MG63 (cell line): ENCODE measurements around the gene LYVE1. TPM values are rescaled to one million over a fixed set of nuclear protein-coding genes. Genes with fewer than 3 reads are reported as not detected.

Source experiments
- DNase-seq: peaks from one replicate; pipeline ENCODE4 v3.0.0-alpha.2; 2020
- H3K27me3 ChIP-seq: fragments of 250-450 bp; sonication (Bioruptor Pico); 2 replicates; pipeline ENCODE4 v1.5.1; 2020; ENCODE audit warnings: mild to moderate bottlenecking, moderate library complexity
- H3K36me3 ChIP-seq: fragments of 250-450 bp; sonication (Bioruptor Pico); 2 replicates; pipeline ENCODE4 v1.5.1; 2020; ENCODE audit warnings: mild to moderate bottlenecking, moderate library complexity
- H3K4me3 ChIP-seq: fragments of 250-450 bp; sonication (Bioruptor Pico); 2 replicates; pipeline ENCODE4 v1.5.1; 2020; ENCODE audit warnings: mild to moderate bottlenecking, moderate library complexity
- H3K9me3 ChIP-seq: fragments of 250-450 bp; sonication (Bioruptor Pico); 2 replicates; pipeline ENCODE4 v1.5.1; 2020; ENCODE audit warnings: mild to moderate bottlenecking, moderate library complexity
- total RNA-seq: library from RNA; depleted of rRNA; stranded (reverse); fragments of >200 nt; shearing (Covaris generic); gene quantifications from 2 replicates; pipeline ENCODE4 v1.2.3, GENCODE V29; 2014; ENCODE audit warnings: low replicate concordance; rRNA removed

LYVE1 gene
- total RNA-seq, 1 experiment from 2014 or later: not detected

GRCh38 chr11:10520562-10520961 is 47.9 kb downstream of the LYVE1 start:
- Histone ChIP-seq H3K27me3 (no peaks in the 10 kb centered on the region), H3K4me3 (no peak overlapping the region), H3K36me3 (peaks cover 20% of the 10 kb centered on the region), H3K9me3 (no peaks in the 10 kb centered on the region)
- DNase-seq: no peak

- no peaks in the 10 kb centered on the region for H3K9me3 ChIP-seq
- DNase-seq: no peak
- H3K27me3 ChIP-seq: no peaks in the 10 kb centered on the region
- peaks cover 18% of the 10 kb centered on the region for H3K36me3 ChIP-seq
- no peak overlapping the region for H3K4me3 ChIP-seq
Observed at GRCh38 chr11:10519630-10520029, 48.8 kb downstream of the LYVE1 start.

DNA sequence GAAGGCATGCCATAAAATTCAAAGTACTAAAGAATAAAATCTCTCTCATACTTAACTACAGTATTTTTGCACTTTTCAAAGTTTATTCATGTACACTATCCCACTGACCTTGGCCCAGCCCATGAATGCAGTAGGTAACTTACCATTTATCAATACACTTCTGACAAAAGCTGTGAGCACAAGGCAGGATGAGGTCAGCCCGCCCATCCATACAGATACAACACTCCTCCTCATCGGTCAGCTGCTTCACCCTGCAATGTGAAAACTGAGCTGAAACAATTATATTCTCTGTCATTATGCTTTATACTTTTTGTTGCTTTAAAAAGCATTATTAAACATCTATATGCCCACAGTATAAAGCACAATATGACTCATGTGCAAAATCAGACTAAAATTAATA is 49.6 kb downstream of the LYVE1 start:
- Histone ChIP-seq H3K27me3 (no peaks in the 10 kb centered on the region), H3K36me3 (peaks cover 14% of the 10 kb centered on the region), H3K9me3 (no peaks in the 10 kb centered on the region), H3K4me3 (no peak overlapping the region)
- DNase-seq: no peak

DNA sequence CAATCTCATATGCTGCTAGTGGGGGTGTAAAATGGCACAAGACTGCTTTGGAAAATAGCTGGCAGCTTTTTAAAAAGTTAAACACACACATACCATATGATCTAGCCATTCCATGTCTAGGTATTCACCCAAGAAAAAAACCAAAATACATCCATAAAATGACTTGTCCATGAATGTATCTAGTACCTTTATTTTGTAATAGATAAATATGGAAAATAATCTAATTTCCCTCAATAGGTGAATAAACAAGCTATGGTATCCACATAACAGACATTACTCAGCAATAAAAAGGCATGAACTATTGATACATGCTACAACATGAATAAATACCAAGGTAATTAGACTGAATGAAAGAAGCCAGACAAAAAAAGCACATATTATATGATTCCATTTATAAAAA is 50.3 kb downstream of the LYVE1 start:
- no peak for DNase-seq
- no peaks in the 10 kb centered on the region for H3K27me3 ChIP-seq
- no peaks in the 10 kb centered on the region for H3K9me3 ChIP-seq
- H3K4me3 ChIP-seq: no peak overlapping the region
- H3K36me3 ChIP-seq: peaks cover 14% of the 10 kb centered on the region

GRCh38 chr11:10515418-10515817 is 53.0 kb downstream of the LYVE1 start:
- Histone ChIP-seq H3K9me3 (no peaks in the 10 kb centered on the region), H3K36me3 (peaks cover 8% of the 10 kb centered on the region; the same call in 1 of the 2 replicates), H3K27me3 (no peaks in the 10 kb centered on the region), H3K4me3 (no peak overlapping the region)
- DNase-seq: no peak

DNA sequence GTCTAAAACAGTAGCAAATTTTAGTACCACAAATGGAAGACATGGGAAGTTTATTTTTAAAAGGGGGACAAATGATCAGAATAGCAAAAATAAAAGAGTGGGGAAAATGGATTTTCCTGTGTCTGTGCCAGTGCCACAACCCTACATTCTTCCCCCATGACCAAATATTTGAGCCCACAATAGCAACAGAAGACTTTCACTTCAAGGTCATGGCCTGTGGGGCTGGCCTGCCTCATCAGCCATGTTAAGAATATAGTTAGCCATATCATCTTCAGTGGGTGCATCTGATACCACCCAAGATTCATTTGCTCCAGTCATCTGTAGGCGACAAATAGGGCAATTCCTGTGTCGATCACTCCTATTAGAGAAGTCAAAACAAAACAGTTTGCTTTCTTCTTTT is 53.8 kb downstream of the LYVE1 start:
- no peak for DNase-seq

DNA sequence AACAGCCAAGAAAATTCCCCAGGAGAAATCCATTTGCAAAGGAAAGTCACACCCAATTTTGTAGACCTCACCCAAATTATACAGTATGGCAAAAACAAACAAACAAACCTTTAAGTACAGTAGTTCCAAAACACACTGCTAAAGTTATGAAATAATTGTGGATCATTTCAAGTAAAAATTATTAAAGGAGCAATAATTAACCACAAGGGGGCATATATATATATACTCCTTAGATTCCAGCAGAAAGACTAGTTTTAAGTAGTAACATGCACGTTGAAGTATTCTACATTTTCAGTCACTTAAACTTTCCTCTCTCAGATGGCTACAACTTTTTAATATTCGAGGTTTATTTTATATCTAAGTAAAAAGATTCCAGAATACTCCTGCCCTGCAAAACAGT is 54.3 kb downstream of the LYVE1 start:
- Histone ChIP-seq H3K27me3 (no peaks in the 10 kb centered on the region), H3K9me3 (no peaks in the 10 kb centered on the region), H3K4me3 (no peak overlapping the region), H3K36me3 (peaks cover 3% of the 10 kb centered on the region; the same call in 1 of the 2 replicates)
- DNase-seq: no peak

More for the DNA sequence above, 53.8 kb downstream of the LYVE1 start:
- Histone ChIP-seq H3K36me3 (peaks cover 8% of the 10 kb centered on the region; the same call in 1 of the 2 replicates), H3K9me3 (no peaks in the 10 kb centered on the region), H3K4me3 (no peak overlapping the region), H3K27me3 (no peaks in the 10 kb centered on the region)

DNA sequence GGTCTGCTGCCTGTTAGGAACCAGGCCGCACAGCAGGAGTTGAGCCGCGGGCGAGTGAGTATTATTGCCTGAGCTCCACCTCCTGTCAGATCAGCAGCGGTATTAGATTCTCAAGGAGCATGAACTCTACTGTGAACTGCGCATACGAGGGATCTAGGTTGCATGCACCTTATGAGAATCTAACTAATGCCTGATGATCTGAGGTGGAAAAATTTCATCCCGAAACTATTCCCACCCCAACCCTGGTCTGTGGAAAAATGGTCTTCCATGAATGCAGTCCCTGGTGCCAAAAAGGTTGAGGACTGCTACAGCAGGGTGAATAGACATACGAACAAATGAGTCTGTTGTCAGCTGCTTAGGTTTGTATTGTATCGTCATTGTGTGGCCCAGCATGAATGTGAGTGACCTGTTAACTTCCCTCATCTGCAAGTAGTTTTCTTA is 57.3 kb downstream of the LYVE1 start:
- Histone ChIP-seq H3K4me3 (no peak overlapping the region), H3K27me3 (no peaks in the 10 kb centered on the region), H3K9me3 (no peaks in the 10 kb centered on the region), H3K36me3 (peaks cover 7% of the 10 kb centered on the region)
- no peak for DNase-seq

Other genes starting within 250 kb of the LYVE1 start
- gene AMPD3, start 113.4 kb downstream of the LYVE1 start, total RNA-seq: 1.6 and 4.9 TPM in 2 replicates
- 14.7 and 19.2 TPM in 2 replicates for gene RNF141, start 27.5 kb downstream of the LYVE1 start, total RNA-seq
- gene IRAG1, start 125.1 kb upstream of the LYVE1 start, total RNA-seq: not detected in 2 replicates
- gene CTR9, start 182.6 kb upstream of the LYVE1 start, total RNA-seq: 7.6 and 7.8 TPM in 2 replicates
- 831 and 1,059 TPM in 2 replicates for gene EIF4G2, start 240.3 kb upstream of the LYVE1 start, total RNA-seq